KMS-11 (cell line): ENCODE results near the gene CHAC2.
"Not testable (repeated sequence)": the region's sequence is repeated elsewhere in the genome, so short reads cannot be mapped to it uniquely, and the experiment has no call there.

Source experiments
- H2AFZ ChIP-seq: fragments of 200-600 bp; sonication (generic); 2 replicates; pipeline ENCODE4 v1.6.1; 2016; ENCODE audit warnings: antibody characterized with exemption, mixed run types, low read depth
- H3K27ac ChIP-seq: fragments of 200-600 bp; sonication (generic); 2 replicates; pipeline ENCODE4 v1.6.1; 2016; ENCODE audit warnings: mild to moderate bottlenecking, mixed run types
- H3K27me3 ChIP-seq: fragments of 200-600 bp; sonication (generic); 2 replicates; pipeline ENCODE4 v1.6.1; 2017; ENCODE audit warnings: mild to moderate bottlenecking, low read depth, mixed run types, moderate library complexity; ENCODE audit not compliant: insufficient read depth
- H3K36me3 ChIP-seq: fragments of 200-600 bp; sonication (generic); 2 replicates; pipeline ENCODE4 v1.6.1; 2017; ENCODE audit warnings: mild to moderate bottlenecking, mixed run types; ENCODE audit not compliant: insufficient read depth
- H3K4me1 ChIP-seq: fragments of 200-600 bp; sonication (generic); 2 replicates; pipeline ENCODE4 v1.6.1; 2016; ENCODE audit warnings: mild to moderate bottlenecking, low read depth, mixed run types; ENCODE audit not compliant: poor library complexity, severe bottlenecking
- H3K4me2 ChIP-seq: fragments of 200-600 bp; sonication (generic); 2 replicates; pipeline ENCODE4 v1.7.0; 2016; ENCODE audit warnings: mild to moderate bottlenecking, mixed run types
- H3K4me3 ChIP-seq: fragments of 200-600 bp; sonication (generic); IDR thresholded peaks from 2 replicates; pipeline ENCODE4 v1.6.1; 2017; ENCODE audit warnings: low read depth, low read length, mixed read lengths; ENCODE audit not compliant: insufficient read depth
- H3K79me2 ChIP-seq: fragments of 200-600 bp; sonication (generic); 2 replicates; pipeline ENCODE4 v1.6.1; 2016; ENCODE audit warnings: low read depth, mixed run types; ENCODE audit not compliant: insufficient read depth
- H3K9ac ChIP-seq: fragments of 200-600 bp; sonication (generic); 2 replicates; pipeline ENCODE4 v1.6.1; 2016; ENCODE audit warnings: mild to moderate bottlenecking, mixed run types
- H4K20me1 ChIP-seq: fragments of 200-600 bp; sonication (generic); 2 replicates; pipeline ENCODE4 v1.6.1; 2016; ENCODE audit warnings: mild to moderate bottlenecking, mixed run types; ENCODE audit not compliant: insufficient read depth
- CTCF ChIP-seq: fragments of 200-600 bp; sonication (generic); conservative IDR thresholded peaks from 2 replicates; pipeline ENCODE4 v1.6.1; 2017; ENCODE audit warnings: low read depth, mild to moderate bottlenecking, antibody characterized with exemption, low read length, moderate library complexity, mixed read lengths

Gene CHAC2

GRCh38 chr2:53767405-53768241 lies at the start of gene CHAC2:
Gene CHAC2, plus strand, starts transcription at chr2:53767804. Its CDS starts 83 bp downstream, at chr2:53767887.
- peak; percentile 60 for TF ChIP-seq CTCF
- H3K79me2 ChIP-seq, result peaks cover 47% of the 10 kb centered on the region

GRCh38 chr2:53720944-53721343 lies 46.7 kb upstream of the CHAC2 start:
- not testable (repeated sequence) for H3K27me3 ChIP-seq, H4K20me1 ChIP-seq, H3K79me2 ChIP-seq, H3K4me1 ChIP-seq, H3K4me3 ChIP-seq, H2AFZ ChIP-seq, H3K4me2 ChIP-seq, H3K36me3 ChIP-seq, H3K9ac ChIP-seq, H3K27ac ChIP-seq

More at GRCh38 chr2:53767405-53768241, at the start of gene CHAC2:
- peak within 1 kb of the TSS; percentile 83 for H3K9ac ChIP-seq
- H3K36me3 ChIP-seq, result no peaks in the 10 kb centered on the region
- peak within 1 kb of the TSS; percentile 84 for H3K4me2 ChIP-seq
- peak within 1 kb of the TSS; percentile 77 for H3K27ac ChIP-seq
- peak within 1 kb of the TSS; percentile 85 for H3K4me3 ChIP-seq
- H4K20me1 ChIP-seq, result no peaks in the 10 kb centered on the region
- peaks cover 36% of the 10 kb centered on the region for H3K4me1 ChIP-seq
- H2AFZ ChIP-seq, result peak within 1 kb of the TSS; percentile 70
- H3K27me3 ChIP-seq, result no peaks in the 10 kb centered on the region

GRCh38 chr2:53724536-53724935 lies 43.1 kb upstream of the CHAC2 start:
- Histone ChIP-seq H3K27ac (no peak overlapping the region), H3K9ac (no peak overlapping the region), H3K4me2 (no peak overlapping the region), H4K20me1 (no peaks in the 10 kb centered on the region), H3K4me3 (no peak overlapping the region), H3K36me3 (no peaks in the 10 kb centered on the region), H3K79me2 (no peaks in the 10 kb centered on the region), H3K4me1 (peaks cover 3% of the 10 kb centered on the region), H2AFZ (no peak overlapping the region), H3K27me3 (no peaks in the 10 kb centered on the region)
- TF ChIP-seq CTCF, result no peak

GRCh38 chr2:53725662-53726061 lies 41.9 kb upstream of the CHAC2 start:
- Histone ChIP-seq H4K20me1 (no peaks in the 10 kb centered on the region), H3K4me2 (no peak overlapping the region), H3K27me3 (no peaks in the 10 kb centered on the region), H3K36me3 (no peaks in the 10 kb centered on the region), H3K9ac (no peak overlapping the region), H3K4me1 (peaks cover 3% of the 10 kb centered on the region), H3K27ac (no peak overlapping the region), H2AFZ (no peak overlapping the region), H3K4me3 (no peak overlapping the region), H3K79me2 (no peaks in the 10 kb centered on the region)
- no peak for TF ChIP-seq CTCF

- Histone ChIP-seq H3K4me1 (peaks cover 3% of the 10 kb centered on the region), H4K20me1 (no peaks in the 10 kb centered on the region), H3K36me3 (no peaks in the 10 kb centered on the region), H3K4me3 (no peak overlapping the region), H2AFZ (no peak overlapping the region), H3K27ac (no peak overlapping the region), H3K4me2 (no peak overlapping the region), H3K79me2 (no peaks in the 10 kb centered on the region), H3K27me3 (no peaks in the 10 kb centered on the region), H3K9ac (no peak overlapping the region)
- no peak for TF ChIP-seq CTCF
These were observed 39.7 kb upstream of the CHAC2 start for GRCh38 chr2:53727921-53728320.
